Calu3 (cell line): ENCODE measurements around the gene EDA. TPM values are rescaled to one million over a fixed set of nuclear protein-coding genes. Genes with fewer than 3 reads are reported as not detected.

ENCODE experiments used
- Bru-seq: library from RNA; stranded (reverse); fragments of 400-500 nt; gene quantifications from one replicate; lab custom pipeline; 2021; lab: Mats Ljungman, UMichigan
- BruChase-seq, 2 experiments: library from RNA; stranded (reverse); fragments of 400-500 nt; gene quantifications; one replicate each; lab custom pipeline; 2021; lab: Mats Ljungman, UMichigan
- BruUV-seq: library from RNA; stranded (reverse); fragments of 400-500 nt; replicated peaks from 2 replicates; lab custom pipeline; 2021; lab: Mats Ljungman, UMichigan
- CTCF ChIA-PET: fragments of 300-600 bp; sonication (Branson Sonifier 250); formaldehyde crosslinking; loops from one replicate; lab custom pipeline; 2022; ENCODE audit warnings: antibody characterized with exemption; lab: Charles Lee
- DNase-seq: peaks from one replicate; pipeline ENCODE4 v3.0.0; 2022
- H3K27ac Mint-ChIP-seq: one replicate; pipeline ENCODE4 v1.8.0; 2022; ENCODE audit warnings: mixed read lengths; ENCODE audit not compliant: unreplicated experiment
- H3K27me3 Mint-ChIP-seq: one replicate; pipeline ENCODE4 v1.8.0; 2022; ENCODE audit warnings: mixed read lengths; ENCODE audit not compliant: unreplicated experiment
- H3K36me3 Mint-ChIP-seq: one replicate; pipeline ENCODE4 v1.8.0; 2022; ENCODE audit warnings: mild to moderate bottlenecking, moderate library complexity, mixed read lengths; ENCODE audit not compliant: insufficient read depth, unreplicated experiment
- H3K4me1 Mint-ChIP-seq: one replicate; pipeline ENCODE4 v1.8.0; 2022; ENCODE audit warnings: mild to moderate bottlenecking, low read depth, mixed read lengths; ENCODE audit not compliant: unreplicated experiment
- H3K4me3 Mint-ChIP-seq: one replicate; pipeline ENCODE4 v1.8.0; 2022; ENCODE audit warnings: mild to moderate bottlenecking, low read depth, moderate library complexity, mixed read lengths; ENCODE audit not compliant: unreplicated experiment
- H3K9me3 Mint-ChIP-seq: one replicate; pipeline ENCODE4 v1.8.0; 2022; ENCODE audit warnings: low read depth, mixed read lengths; ENCODE audit not compliant: unreplicated experiment
- CTCF ChIP-seq: fragments of 200-600 bp; IDR thresholded peaks from one replicate; pipeline ENCODE4 v1.8.0; 2022; ENCODE audit warnings: antibody characterized with exemption; ENCODE audit not compliant: unreplicated experiment
- intact Hi-C: fragments of 100-400 bp; cut with micrococcal nuclease; formaldehyde crosslinking; loops from one replicate; pipeline ENCODE4 v1.10.0; 2022; ENCODE audit not compliant: unreplicated experiment
- long read RNA-seq: library from polyadenylated mRNA; stranded (forward); transcript quantifications from one replicate; pipeline ENCODE4 v2.0.0, GENCODE V29; 2022
- total RNA-seq: library from RNA; stranded (reverse); gene quantifications from 2 replicates; pipeline ENCODE4 v1.2.3, GENCODE V29; 2022

Gene EDA
- 5.0 and 5.7 TPM in 2 replicates for total RNA-seq
- percentile 47 among the genes with signal in this experiment for Bru-seq, nascent RNA
- BruChase-seq, experiment 1, labeled RNA remaining after a 6-hour chase: percentile 56 among the genes with signal in this experiment
- percentile 57 among the genes with signal in this experiment for BruChase-seq, experiment 2, labeled RNA remaining after a 2-hour chase
- long read RNA-seq, partial matches to known transcripts: 0 of 1 reads
- long read RNA-seq, other reads (novel, unspliced or antisense): 1 of 1 reads

- H3K4me1 Mint-ChIP-seq: peaks cover 8% of the 10 kb centered on the region
- no peak for TF ChIP-seq CTCF
- peak; percentile 93 for DNase-seq
- intact Hi-C loops: loop anchor here (2.0 to 5.0 kb wide), 3 partner anchors 417 to 794 kb away; no protein-coding TSS in a partner anchor
- peak within 1 kb of the TSS; percentile 96 for H3K4me3 Mint-ChIP-seq
- H3K27ac Mint-ChIP-seq: peak within 1 kb of the TSS; percentile 50
- H3K36me3 Mint-ChIP-seq: peaks cover 18% of the 10 kb centered on the region
- H3K27me3 Mint-ChIP-seq: no peaks in the 10 kb centered on the region
- CTCF ChIA-PET: interaction anchor here (0.5 to 1.2 kb wide), 4 partner anchors 9 to 517 kb away, joined by 3 to 6 read pairs (median 4); partner anchors contain the start of gene IGBP1
- no peaks in the 10 kb centered on the region for H3K9me3 Mint-ChIP-seq
- BruUV-seq: no TSS peak
Observed at GRCh38 chrX:69615779-69616456, at the start of gene EDA. Gene EDA (plus strand): TSS chrX:69616113.

GRCh38 chrX:69568828-69569227 lies 47.1 kb upstream of the EDA start:
- H3K27me3 Mint-ChIP-seq: peaks cover 27% of the 10 kb centered on the region
- BruUV-seq: no TSS peak
- no peak overlapping the region for H3K27ac Mint-ChIP-seq
- no peak for DNase-seq
- intact Hi-C loops: no loop called here
- H3K36me3 Mint-ChIP-seq: no peaks in the 10 kb centered on the region
- no peaks in the 10 kb centered on the region for H3K9me3 Mint-ChIP-seq
- no peaks in the 10 kb centered on the region for H3K4me1 Mint-ChIP-seq
- no peak overlapping the region for H3K4me3 Mint-ChIP-seq
- CTCF ChIA-PET: no interaction called here
- TF ChIP-seq CTCF: no peak

- CTCF ChIA-PET: no interaction called here
- intact Hi-C loops: no loop called here
- no peak overlapping the region for H3K27ac Mint-ChIP-seq
- no peak overlapping the region for H3K4me3 Mint-ChIP-seq
- BruUV-seq: no TSS peak
- H3K9me3 Mint-ChIP-seq: no peaks in the 10 kb centered on the region
- no peaks in the 10 kb centered on the region for H3K36me3 Mint-ChIP-seq
- no peaks in the 10 kb centered on the region for H3K4me1 Mint-ChIP-seq
- no peak for TF ChIP-seq CTCF
- peaks cover 12% of the 10 kb centered on the region for H3K27me3 Mint-ChIP-seq
- no peak for DNase-seq
Observed at GRCh38 chrX:69597399-69597798, 18.5 kb upstream of the EDA start.

- no peaks in the 10 kb centered on the region for H3K27me3 Mint-ChIP-seq
- H3K36me3 Mint-ChIP-seq: no peaks in the 10 kb centered on the region
- H3K4me1 Mint-ChIP-seq: no peaks in the 10 kb centered on the region
- CTCF ChIA-PET: no interaction called here
- BruUV-seq: no TSS peak
- TF ChIP-seq CTCF: no peak
- H3K4me3 Mint-ChIP-seq: no peak overlapping the region
- no peak for DNase-seq
- H3K27ac Mint-ChIP-seq: no peak overlapping the region
- intact Hi-C loops: no loop called here
- no peaks in the 10 kb centered on the region for H3K9me3 Mint-ChIP-seq
Observed at GRCh38 chrX:69600182-69600581, 15.7 kb upstream of the EDA start.
